Measurements from ENCODE around the gene PPIG.
"Not testable (repeated sequence)": the region's sequence is repeated elsewhere in the genome, so short reads cannot be mapped to it uniquely, and the experiment has no call there.

The PPIG gene

DNA sequence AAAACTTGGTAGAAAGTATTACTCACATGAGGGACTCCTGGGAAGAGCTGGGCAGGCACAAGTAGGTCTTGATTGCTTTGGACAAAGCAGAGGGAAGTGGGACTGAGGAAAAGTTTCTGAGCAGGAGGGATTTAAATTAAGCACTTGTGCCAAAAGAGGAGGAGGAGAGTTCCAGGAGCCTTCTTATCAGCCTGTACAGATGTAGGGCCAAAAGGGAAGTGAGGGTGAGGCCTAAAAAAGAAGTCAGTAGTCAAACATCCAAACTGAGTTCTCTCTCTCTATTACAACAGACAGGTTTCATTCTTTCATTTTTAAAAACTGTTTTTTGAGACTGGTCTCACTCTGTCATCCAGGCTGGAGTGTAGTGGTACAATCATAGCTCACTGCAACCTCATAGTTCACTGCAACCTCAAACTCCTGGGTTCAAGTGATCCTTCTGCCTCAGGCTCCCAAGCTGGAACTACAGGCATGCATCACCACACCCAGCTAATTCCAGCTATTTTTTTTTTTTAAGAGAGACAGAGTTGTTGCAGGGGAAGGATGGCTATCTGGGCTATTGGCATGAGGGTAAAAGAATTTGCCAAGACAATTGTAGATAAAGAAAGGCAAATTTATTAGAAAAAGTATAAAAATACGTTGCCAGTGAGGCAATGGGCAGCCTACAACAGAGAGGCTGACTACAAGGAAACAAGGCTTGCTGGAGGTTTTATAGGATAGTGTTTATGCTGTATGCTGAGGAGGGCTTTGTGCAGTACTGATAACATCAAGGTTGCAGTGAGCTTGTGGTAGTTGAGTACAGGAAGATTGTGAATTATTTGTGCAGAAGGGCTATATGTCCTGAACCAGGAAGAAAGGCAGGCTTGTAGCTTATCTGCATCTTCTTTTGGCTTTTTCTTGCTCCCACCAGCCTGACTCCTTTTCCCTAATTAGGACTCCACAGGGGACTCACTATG is 81.1 kb downstream of the PPIG start:
- no peak for DNase-seq

DNA sequence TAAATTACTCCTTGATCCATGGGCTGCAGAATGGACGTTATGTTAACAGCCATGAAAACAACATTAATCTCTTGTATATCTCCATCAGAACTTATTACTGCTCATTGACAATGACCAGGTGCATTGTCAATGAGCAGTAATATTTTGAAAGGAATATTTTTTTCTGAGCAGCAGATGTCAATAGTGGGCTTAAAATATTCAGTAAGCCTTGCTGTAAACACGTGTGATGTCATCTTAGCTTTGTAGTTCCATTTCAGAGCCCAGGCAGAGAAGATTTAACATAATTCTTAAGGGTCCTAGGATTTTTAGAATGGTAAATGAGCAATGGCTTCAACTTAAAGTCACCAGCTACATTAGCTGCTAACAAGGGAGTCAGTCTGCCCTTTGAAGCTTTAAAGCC is 83.4 kb downstream of the PPIG start:
- no peak for DNase-seq

- no peak for DNase-seq
These were observed 86.1 kb downstream of the PPIG start for GRCh38 chr2:169670215-169670651.

GRCh38 chr2:169670937-169671336 is 86.8 kb downstream of the PPIG start:
- DNase-seq, result no peak

DNA sequence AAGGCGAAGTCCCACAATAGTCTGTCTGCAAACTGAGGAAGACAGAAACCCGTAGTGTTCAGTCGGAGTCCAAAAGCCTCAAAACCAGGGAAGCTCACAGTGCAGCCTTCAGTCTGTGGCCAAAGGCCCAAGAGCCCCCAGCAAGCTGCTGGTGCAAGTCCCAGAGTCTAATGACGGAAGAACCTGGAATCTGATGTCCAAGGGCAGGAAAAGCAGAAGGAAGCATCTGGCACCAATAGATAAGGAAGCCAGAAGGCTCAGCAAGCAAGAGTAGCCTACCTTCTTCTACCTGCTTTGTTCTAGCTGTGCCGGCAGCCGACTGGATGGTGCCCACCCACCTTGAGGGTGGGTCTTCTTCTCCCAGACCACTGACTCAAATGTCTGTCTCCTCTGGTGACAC is 88.3 kb downstream of the PPIG start:
- DNase-seq, result no peak

DNA sequence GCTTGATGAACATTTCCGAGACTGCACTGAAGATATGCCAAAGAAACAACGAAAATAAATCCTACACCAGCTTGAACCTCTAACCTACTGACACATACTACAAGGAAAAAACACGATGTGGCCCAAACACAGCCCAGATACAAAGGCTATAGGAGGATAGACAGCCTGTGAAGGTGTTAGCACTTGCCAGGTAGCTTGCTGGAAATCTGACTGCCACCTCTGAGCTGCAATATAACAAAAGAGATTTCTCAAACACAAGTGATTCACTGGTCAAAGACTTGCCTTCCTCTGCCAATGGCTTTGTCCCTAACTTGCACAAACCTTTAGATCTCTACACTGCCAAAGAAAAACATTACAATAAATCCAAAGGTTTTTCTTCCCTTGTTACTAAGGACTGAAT is 89.0 kb downstream of the PPIG start:
- DNase-seq, result no peak

- DNase-seq, result no peak
These were observed 89.8 kb downstream of the PPIG start for GRCh38 chr2:169673921-169674320.

DNA sequence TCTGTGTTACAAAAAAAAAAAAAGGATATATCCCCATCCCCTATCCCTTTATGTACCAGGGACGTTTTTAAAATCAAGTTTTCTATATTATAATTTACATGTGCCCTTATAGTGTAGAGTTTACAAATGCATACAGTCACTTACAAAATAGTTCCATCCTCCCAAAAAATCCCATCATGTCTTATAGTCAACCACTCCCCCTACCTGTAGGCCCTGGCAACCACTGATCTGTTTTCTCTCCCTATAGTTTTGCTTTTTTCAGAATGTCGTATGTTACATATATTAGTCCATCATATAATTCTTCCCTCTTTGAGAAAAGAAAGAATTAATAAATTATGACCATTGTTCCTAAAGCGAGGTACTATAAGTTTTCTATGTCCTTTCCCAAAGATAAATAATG is 92.2 kb downstream of the PPIG start:
- DNase-seq, result no peak

DNA sequence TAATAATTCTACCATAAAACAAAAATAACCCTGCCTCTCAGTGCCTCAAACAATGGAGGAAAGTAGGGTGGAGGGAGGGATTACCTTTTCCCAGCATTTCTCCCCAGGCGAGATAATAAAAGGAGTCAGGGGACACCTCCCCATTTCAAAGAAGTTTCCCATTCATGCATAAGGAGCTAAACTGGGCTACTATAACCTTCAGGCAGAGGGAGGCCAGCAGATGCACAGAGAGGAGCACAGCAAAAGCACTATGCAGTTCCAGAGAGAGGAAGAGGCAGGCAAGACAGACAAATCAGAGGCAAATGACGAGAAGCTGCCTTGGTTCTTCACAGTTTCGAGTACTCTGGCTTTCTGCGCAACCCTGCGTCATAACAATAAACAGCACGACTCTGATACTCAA is 92.7 kb downstream of the PPIG start:
- DNase-seq, result no peak

- DNase-seq, result no peak
These were observed 98.9 kb downstream of the PPIG start for GRCh38 chr2:169683054-169683424.

GRCh38 chr2:169683425-169684134 is 99.4 kb downstream of the PPIG start:
- no peak for DNase-seq

DNA sequence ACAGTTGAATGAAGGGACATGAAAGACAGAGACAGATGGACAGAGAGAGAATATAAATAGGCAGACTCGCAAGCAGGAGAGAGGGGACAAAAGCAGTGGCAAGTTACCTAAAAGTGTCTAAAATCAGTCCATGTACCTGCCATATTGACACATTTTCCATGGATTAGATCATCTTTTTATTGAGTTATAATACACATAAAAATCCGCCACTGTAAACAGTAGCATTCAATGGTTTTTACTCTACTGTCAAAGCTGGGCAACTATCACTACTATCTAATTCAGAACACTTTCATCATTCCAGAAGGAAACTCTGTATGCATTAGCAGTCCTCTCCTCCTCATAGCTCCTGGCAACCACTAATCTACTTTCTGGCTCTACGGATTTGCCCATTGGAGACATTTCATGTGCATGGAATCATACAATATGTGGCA is 100.0 kb downstream of the PPIG start:
- no peak for DNase-seq

DNA sequence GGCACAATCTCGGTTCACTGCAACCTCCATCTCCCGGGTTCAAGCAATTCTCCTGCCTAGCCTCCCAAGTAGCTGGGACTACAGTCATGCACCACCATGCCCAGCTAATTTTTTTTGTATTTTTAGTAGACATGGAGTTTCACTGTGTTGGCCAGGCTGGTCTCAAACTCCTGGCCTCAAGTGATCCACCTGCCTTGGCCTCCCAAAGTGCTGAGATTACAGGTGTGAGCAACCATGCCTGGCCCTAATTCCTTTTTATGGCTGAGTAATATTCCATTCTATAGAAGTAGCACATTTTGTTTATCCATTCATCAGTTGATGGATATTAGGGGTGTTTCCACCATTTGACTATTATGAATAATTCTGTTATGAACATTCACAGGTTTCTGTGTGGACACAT is 100.6 kb downstream of the PPIG start:
- DNase-seq, result not testable (repeated sequence)

DNA sequence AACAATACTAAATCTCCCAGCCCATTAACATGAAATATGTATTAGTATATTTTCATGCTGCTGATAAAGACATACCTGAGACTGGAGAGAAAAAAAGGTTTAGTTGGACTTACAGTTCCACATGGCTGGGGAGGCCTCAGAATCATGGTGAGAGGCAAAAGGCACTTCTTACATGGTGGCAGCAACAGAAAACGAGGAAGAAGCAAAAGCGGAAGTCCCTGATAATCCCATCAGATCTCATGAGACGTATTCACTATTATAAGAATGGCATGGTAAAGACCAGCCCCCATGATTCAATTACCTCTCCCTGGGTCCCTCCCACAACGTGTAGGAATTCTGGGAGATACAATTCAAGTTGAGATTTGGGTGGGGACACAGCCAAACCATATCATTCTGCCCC is 102.7 kb downstream of the PPIG start:
- DNase-seq, result not testable (repeated sequence)

- not testable (repeated sequence) for DNase-seq
These were observed 103.8 kb downstream of the PPIG start for GRCh38 chr2:169687943-169688342.

GRCh38 chr2:169690958-169691357 is 106.8 kb downstream of the PPIG start:
- no peak for DNase-seq

All from CD4-positive, alpha-beta T cell treated with Interferon gamma for 1 hour (primary cell).